Measurements from ENCODE around the gene FZR1. TPM values are rescaled to one million over a fixed set of nuclear protein-coding genes. Genes with fewer than 3 reads are reported as not detected.
A peak's percentile ranks its signal among the peaks of the same experiment; 100 is the strongest.
"Not testable (repeated sequence)": the region's sequence is repeated elsewhere in the genome, so short reads cannot be mapped to it uniquely, and the experiment has no call there.

Gene FZR1
- polyA plus RNA-seq, 1 experiment: 21.2 TPM

DNA sequence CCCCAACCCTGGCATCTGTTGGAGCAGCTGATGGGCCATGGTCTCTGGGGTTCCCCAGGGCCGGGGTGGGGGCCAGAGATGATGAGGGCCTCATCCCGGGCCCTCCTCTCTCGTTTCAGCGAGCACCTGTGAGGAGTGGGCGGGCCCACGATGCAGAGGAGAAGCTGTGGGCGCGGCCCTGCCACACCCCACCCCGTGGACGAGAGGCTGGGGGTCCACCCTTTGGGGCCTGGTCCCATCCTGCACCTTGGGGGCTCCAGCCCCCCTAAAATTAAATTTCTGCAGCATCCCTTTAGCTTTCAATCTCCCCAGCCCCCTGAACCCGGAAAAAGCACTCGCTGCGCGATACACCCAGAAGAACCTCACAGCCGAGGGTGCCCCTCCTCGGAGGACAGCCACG is 72.3 kb downstream of the FZR1 start:
- ChIA-PET POLR2A (no interaction called here), CTCF (no interaction called here)
- TF ChIP-seq, protein P1, sequence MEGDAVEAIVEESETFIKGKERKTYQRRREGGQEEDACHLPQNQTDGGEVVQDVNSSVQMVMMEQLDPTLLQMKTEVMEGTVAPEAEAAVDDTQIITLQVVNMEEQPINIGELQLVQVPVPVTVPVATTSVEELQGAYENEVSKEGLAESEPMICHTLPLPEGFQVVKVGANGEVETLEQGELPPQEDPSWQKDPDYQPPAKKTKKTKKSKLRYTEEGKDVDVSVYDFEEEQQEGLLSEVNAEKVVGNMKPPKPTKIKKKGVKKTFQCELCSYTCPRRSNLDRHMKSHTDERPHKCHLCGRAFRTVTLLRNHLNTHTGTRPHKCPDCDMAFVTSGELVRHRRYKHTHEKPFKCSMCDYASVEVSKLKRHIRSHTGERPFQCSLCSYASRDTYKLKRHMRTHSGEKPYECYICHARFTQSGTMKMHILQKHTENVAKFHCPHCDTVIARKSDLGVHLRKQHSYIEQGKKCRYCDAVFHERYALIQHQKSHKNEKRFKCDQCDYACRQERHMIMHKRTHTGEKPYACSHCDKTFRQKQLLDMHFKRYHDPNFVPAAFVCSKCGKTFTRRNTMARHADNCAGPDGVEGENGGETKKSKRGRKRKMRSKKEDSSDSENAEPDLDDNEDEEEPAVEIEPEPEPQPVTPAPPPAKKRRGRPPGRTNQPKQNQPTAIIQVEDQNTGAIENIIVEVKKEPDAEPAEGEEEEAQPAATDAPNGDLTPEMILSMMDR (IDR thresholded peaks at IDR 0.05; ENCODE audit: low read depth, low read length): no peak

DNA sequence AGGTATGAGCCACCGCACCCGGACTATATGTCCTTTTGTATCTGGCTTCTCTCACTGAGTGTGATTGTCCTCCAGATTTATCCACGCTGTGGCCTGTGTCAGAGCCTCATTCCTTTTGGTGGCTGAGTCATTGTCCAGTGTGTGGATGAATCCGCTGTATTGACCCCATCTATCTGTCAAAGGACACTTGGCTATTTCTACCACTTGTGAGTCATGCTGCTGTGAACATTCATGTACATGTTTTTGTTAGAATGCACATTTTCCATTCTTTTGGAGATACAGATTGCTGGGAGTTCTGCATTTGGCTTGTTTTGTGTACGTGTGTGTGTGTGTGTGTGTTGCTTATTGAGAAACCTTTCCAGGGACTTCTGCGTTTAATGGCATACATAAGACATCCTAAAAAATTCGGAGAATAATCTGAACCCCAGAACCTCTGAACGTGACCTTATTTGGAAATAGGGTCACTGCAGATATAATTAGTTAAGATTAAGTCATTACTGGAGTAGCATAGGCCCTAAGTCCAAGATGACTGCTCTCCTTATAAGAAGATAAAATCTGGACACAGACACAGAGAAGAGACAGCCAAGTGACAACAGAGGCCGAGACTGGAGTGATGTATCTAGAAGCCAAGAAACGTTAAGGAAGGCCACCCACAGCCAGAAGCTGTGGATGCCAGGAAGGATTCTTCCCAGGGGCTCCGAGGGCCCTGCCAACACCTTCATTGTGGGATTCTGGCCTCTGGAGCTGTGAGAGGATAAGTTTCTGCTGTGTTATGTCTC is 74.2 kb downstream of the FZR1 start:
- TF ChIP-seq, protein P1 (IDR thresholded peaks at IDR 0.05; ENCODE audit: low read depth, low read length): no peak
- Histone ChIP-seq H3K27ac (ENCODE audit: low read depth, low read length) (peak overlapping the region; percentile 58), H3K27me3 (ENCODE audit: control insufficient read depth, insufficient read depth, low read length) (peaks cover 3% of the 10 kb centered on the region), H3K9me3 (ENCODE audit: control insufficient read depth, insufficient read depth, low read length) (no peaks in the 10 kb centered on the region), H3K4me3 (ENCODE audit: low read depth, low read length) (no peak overlapping the region)
- peak; percentile 81 for DNase-seq (ENCODE audit: low read depth, low spot score)
- ChIA-PET CTCF (interaction anchor here (0.7 kb wide), 1 partner anchor 360 kb away, joined by 3 read pairs; no protein-coding TSS in a partner anchor), POLR2A (interaction anchor here (1.0 kb wide), 1 partner anchor 27 kb away, joined by 3 read pairs; no protein-coding TSS in a partner anchor)

More for the DNA sequence above, 72.3 kb downstream of the FZR1 start:
- Histone ChIP-seq H3K27me3 (ENCODE audit: control insufficient read depth, insufficient read depth, low read length) (no peaks in the 10 kb centered on the region), H3K4me3 (ENCODE audit: low read depth, low read length) (no peak overlapping the region), H3K9me3 (ENCODE audit: control insufficient read depth, insufficient read depth, low read length) (no peaks in the 10 kb centered on the region; the same call in 1 of the 2 replicates), H3K27ac (ENCODE audit: low read depth, low read length) (no peak overlapping the region)
- no peak for DNase-seq (ENCODE audit: low read depth, low spot score)

DNA sequence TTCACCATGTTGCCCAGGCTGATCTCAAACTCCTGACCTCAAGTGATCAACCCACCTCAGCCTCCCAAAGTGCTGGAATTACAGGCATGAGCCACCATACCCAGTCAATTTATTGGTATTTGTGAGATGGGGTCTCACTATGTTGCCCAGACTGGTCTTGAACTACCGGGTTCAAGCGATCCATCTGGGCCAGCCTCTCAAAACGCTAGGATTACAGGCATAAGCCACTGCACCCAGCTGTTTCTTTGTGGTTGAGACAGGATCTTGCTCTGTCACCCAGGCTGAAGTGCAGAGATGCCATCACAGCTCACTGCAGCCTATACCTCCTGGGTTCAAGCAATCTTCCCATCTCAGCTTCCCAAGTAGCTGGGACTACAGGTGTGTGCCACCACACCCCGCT is 75.7 kb downstream of the FZR1 start:
- POLR2A ChIA-PET; H3K27me3 ChIP-seq (ENCODE audit: control insufficient read depth, insufficient read depth, low read length); DNase-seq (ENCODE audit: low read depth, low spot score); H3K27ac ChIP-seq (ENCODE audit: low read depth, low read length); H3K4me3 ChIP-seq (ENCODE audit: low read depth, low read length); H3K9me3 ChIP-seq (ENCODE audit: control insufficient read depth, insufficient read depth, low read length); CTCF ChIA-PET: not testable (repeated sequence)

DNA sequence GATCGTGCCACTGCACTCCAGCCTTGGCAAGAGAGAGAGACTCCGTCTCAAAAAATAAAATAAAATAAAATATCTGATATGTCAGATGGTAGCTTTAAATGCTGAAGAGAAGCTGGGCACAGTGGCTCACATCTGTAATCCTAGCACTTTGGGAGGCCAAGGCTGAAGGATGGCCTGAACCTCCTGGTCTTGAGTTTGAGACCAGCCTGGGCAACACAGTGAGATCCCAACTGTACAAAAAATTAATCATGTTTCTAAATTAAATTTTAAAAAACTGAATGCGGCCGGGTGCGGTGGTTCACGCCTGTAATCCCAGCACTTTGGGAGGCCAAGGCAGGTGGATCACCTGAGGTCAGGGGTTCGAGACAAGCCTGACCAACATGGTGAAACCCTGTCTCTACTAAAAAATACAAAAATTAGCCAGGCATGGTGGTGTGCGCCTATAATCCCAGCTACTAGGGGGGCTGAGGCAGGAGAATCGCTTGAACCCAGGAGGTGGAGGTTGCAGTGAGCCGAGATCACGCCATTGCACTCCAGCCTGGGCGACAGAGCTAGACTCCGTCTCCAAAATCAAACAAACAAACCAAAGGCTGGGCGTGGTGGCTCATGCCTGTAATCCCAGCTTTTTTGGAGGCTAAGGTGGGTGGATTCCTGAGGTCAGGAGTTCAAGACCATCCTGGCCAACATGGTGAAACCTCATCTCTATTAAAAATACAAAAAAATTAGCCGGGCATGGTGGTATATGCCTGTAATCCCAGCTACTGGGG is 78.1 kb downstream of the FZR1 start:
- H3K9me3 ChIP-seq (ENCODE audit: control insufficient read depth, insufficient read depth, low read length); H3K4me3 ChIP-seq (ENCODE audit: low read depth, low read length); H3K27ac ChIP-seq (ENCODE audit: low read depth, low read length); DNase-seq (ENCODE audit: low read depth, low spot score); POLR2A ChIA-PET; H3K27me3 ChIP-seq (ENCODE audit: control insufficient read depth, insufficient read depth, low read length): not testable (repeated sequence)
- CTCF ChIA-PET: interaction anchor here (0.7 kb wide), 1 partner anchor 34 kb away, joined by 3 read pairs; no protein-coding TSS in a partner anchor

DNA sequence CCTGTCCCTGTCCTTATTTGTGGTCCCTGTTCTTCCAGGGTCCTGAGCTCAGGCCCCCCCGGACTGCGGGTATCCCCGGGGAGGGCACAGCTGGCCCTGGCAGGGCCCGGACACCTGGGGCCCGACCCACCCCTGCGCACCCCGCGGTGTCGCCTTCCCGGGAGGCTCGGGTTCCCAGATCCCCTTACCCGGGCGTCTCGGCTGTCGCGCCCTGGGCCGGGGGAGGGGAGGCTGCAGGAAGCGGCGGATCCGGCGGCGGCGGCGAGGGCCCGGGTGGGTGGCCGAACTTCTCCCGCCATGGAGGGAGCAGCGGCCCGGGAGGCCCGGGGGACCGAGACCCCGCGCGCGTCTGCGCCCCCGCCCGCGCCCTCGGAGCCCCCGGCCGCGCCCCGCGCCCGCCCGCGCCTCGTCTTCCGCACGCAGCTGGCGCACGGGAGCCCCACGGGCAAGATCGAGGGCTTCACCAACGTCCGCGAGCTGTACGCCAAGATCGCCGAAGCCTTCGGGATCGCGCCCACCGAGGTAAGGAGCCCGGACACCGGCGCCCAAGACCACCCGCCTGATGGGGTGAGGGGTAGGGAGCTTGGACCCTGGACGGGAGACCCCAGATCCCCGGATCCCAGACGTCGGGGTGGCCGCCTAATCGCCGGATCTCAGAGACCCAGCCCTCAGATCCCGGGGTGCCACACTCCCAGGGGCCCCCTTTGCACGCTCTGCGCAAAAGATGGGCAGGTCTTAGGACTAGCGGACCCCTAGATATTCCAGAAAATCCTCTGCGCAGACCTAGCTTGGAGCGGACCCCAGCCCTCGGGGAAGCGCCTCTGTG is 79.4 kb downstream of the FZR1 start, which contains the start of gene GIPC3:
Gene GIPC3, plus strand, starts transcription at position 178 of the 826 bp plus-strand sequence. Its CDS starts 120 bp downstream, at position 298.
- H3K27ac ChIP-seq (ENCODE audit: low read depth, low read length): no peak within 1 kb of the TSS
- H3K4me3 ChIP-seq (ENCODE audit: low read depth, low read length): peak within 1 kb of the TSS; percentile 27
- ChIA-PET POLR2A (no interaction called here), CTCF (interaction anchor here (0.7 to 1.4 kb wide), 3 partner anchors 22 to 33 kb away, joined by 3 read pairs; no protein-coding TSS in a partner anchor)
- no peak for DNase-seq (ENCODE audit: low read depth, low spot score)
- H3K9me3 ChIP-seq (ENCODE audit: control insufficient read depth, insufficient read depth, low read length): peaks cover 11% of the 10 kb centered on the region
- TF ChIP-seq, protein P1 (IDR thresholded peaks at IDR 0.05; ENCODE audit: low read depth, low read length): no peak
- H3K27me3 ChIP-seq (ENCODE audit: control insufficient read depth, insufficient read depth, low read length): peaks cover 8% of the 10 kb centered on the region

Measured in AG04450 (cell line).